GM10266 (cell line): ENCODE measurements around the gene PLEKHM3.

Experiments used
- DNase-seq: peaks from one replicate; pipeline ENCODE4 v3.0.0; 2012; ENCODE audit errors: extremely low spot score
- TF ChIP-seq, protein P1 (sequence below): IDR thresholded peaks from 2 replicates; pipeline ENCODE4 v1.5.1; 2012; ENCODE audit warnings: mild to moderate bottlenecking, low read depth; ENCODE audit not compliant: control insufficient read depth, insufficient read depth; ENCODE audit errors: missing control alignments

Gene PLEKHM3

GRCh38 chr2:207790898-207791297, 234.4 kb downstream of the PLEKHM3 start:
- TF ChIP-seq, protein P1, sequence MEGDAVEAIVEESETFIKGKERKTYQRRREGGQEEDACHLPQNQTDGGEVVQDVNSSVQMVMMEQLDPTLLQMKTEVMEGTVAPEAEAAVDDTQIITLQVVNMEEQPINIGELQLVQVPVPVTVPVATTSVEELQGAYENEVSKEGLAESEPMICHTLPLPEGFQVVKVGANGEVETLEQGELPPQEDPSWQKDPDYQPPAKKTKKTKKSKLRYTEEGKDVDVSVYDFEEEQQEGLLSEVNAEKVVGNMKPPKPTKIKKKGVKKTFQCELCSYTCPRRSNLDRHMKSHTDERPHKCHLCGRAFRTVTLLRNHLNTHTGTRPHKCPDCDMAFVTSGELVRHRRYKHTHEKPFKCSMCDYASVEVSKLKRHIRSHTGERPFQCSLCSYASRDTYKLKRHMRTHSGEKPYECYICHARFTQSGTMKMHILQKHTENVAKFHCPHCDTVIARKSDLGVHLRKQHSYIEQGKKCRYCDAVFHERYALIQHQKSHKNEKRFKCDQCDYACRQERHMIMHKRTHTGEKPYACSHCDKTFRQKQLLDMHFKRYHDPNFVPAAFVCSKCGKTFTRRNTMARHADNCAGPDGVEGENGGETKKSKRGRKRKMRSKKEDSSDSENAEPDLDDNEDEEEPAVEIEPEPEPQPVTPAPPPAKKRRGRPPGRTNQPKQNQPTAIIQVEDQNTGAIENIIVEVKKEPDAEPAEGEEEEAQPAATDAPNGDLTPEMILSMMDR, result no peak

GRCh38 chr2:207787800-207788199, 237.5 kb downstream of the PLEKHM3 start:
- TF ChIP-seq, protein P1, result no peak

More at GRCh38 chr2:207790898-207791297, 234.4 kb downstream of the PLEKHM3 start:
- no peak for DNase-seq

DNA sequence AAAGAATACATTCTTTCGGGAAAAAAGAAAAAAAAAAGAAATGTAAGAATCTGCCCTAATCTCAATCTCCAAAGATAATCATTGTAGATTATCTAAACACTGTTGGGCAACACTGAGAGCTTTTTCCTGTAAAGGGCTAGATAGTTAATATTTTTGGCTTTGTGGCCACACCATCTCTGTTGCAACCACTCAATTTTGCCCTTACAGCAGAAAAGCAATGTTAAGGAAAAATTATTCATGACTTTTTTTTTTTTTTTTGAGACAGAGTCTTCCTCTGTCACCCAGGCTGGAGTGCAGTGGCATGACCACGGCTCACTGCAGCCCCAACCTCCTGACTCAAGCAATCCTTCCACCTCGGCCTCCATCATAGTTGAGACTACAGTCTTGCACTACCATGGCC, 238.3 kb downstream of the PLEKHM3 start:
- no peak for DNase-seq
- TF ChIP-seq, protein P1, result no peak

More at GRCh38 chr2:207787800-207788199, 237.5 kb downstream of the PLEKHM3 start:
- DNase-seq, result no peak

DNA sequence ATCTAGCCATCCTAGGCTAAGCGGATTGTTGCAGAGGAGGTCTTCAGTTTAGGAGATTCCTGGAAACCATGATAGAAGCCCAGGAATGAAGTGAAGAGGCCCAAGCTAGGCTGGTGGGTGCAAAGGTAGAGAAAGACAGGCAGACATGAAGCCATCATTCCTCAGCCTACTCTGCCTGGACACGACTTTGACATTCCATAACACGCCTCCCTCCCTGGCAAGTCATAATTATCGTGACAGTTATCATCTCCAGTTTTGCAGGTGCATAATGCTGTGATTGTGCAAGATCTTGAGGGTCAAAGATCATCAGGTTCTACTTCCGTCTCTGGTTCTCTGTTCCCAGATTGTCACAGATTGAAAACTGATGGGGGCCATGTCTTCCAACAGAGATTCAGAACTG, 240.4 kb downstream of the PLEKHM3 start:
- DNase-seq, result no peak
- TF ChIP-seq, protein P1, result no peak

DNA sequence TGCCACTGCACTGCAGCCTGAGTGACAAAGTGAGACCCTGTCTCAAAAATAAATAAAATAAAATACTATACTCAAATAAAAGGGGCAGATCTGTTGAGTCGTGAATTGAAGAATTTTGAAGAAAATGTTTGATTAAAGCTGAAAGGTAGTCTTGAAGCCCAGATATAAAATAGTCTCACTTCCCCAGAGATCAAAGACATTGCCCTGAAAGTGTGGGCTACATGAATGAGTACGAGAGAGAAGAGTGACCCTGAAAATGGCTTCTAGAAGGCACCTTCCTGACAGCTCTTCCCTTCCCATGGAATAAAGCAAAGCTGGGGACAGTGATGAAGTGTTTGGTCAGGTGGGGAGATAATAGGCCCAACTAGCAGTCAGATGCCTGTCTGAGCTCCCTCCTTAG, 241.8 kb downstream of the PLEKHM3 start:
- TF ChIP-seq, protein P1, result no peak
- DNase-seq, result no peak

DNA sequence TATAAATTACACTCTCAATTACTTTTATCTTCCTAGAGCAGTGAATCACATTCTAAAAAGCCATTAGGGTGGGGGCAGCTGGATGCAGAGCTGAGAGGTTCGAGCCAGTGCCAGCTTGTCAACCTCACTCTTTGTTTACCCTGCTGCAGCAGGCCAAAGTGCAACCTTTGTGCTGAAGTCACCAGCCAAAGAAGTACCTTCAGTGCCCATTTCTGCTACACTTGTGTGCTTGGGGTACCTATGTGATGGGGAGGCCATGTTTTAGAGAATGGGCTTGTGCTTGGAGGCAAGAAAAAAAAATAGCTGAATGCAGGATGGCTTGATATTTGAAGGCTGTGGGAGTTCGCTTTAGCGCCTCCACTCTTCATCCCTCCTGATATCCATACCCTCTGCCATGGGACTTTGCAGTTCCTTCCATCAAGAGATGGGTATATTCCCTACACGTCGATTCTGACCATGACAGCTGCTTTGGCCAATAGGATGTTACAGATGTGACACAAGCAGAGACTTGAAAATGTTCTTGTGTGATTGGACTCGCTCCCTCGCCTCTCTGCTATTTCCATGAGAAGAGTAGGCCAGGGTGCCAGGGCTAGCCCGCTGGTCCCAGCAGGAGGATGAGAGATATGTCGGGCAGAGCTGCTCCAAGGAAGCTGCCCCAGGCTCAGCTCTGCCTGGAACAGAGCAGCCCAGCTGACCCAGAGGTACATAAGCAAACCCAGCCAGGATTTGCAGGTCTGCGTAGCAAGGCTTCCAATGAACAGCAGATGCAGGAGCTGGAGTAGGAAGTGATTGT, 242.9 kb downstream of the PLEKHM3 start:
- no peak for DNase-seq
- TF ChIP-seq, protein P1, result no peak

- TF ChIP-seq, protein P1, result no peak
- DNase-seq, result no peak
These were observed 245.8 kb downstream of the PLEKHM3 start for GRCh38 chr2:207779523-207779922.
